GM19238 (cell line): ENCODE data around the gene DLG2.
"Not testable (repeated sequence)": the region's sequence is repeated elsewhere in the genome, so short reads cannot be mapped to it uniquely, and the experiment has no call there.

ENCODE experiments used
- DNase-seq: peaks from one replicate; pipeline ENCODE4 v3.0.0; 2011; ENCODE audit warnings: low spot score; ENCODE audit not compliant: insufficient read length

Gene DLG2

GRCh38 chr11:83608571-83608970, 2018.6 kb downstream of the DLG2 start:
- DNase-seq = no peak

- no peak for DNase-seq
These were observed 2025.1 kb downstream of the DLG2 start for GRCh38 chr11:83601914-83602527.

GRCh38 chr11:83601201-83601913, 2025.8 kb downstream of the DLG2 start:
- DNase-seq = no peak

DNA sequence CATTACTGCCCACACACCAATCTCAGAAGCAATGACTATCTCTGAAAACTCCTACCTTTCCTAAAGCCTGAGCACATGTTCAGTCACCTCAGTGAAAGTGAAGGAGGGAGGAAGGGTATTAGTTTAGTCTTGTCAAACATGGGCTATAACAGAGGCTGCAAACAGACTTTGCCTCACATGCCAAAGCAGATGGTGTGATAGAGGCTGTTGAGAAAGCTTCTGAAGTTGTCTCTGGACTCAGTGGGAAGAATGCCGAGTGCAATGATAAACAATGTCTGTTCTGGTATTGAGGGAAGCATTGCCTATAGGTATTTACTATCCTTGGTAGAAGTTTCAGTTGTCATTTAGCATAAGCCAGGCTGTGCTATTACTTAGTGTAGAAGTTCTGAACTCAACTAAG, 2026.5 kb downstream of the DLG2 start:
- DNase-seq = no peak

GRCh38 chr11:83599066-83599465, 2028.1 kb downstream of the DLG2 start:
- no peak for DNase-seq

- not testable (repeated sequence) for DNase-seq
These were observed 2039.3 kb downstream of the DLG2 start for GRCh38 chr11:83587797-83588196.

DNA sequence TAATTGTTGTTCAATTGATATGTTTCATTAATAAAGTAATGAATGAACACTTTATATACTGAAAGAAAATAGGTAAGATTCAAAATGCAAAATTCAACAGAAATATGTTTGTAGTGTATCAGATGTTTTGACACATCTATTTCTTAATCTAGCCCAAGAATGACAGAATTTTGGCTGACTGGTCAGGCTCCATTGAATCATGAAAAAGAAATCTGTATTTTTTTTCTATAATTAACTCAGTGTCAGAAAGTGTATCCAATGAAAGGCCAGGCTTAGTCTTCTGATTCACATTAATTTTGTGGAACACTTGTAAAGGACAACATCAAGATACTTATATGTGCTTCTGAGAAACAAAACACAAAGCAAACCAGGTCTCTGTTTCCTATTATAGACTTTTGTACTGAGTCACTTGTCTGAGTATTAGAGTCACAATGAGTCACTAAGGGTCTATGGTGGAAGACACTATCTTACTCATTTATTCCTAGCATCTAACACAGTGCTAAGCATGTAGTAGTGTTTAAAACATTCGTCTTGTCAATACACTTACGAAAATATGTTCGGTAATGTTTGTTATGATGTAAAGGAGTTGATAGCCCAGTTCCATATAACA, 2043.3 kb downstream of the DLG2 start:
- no peak for DNase-seq

DNA sequence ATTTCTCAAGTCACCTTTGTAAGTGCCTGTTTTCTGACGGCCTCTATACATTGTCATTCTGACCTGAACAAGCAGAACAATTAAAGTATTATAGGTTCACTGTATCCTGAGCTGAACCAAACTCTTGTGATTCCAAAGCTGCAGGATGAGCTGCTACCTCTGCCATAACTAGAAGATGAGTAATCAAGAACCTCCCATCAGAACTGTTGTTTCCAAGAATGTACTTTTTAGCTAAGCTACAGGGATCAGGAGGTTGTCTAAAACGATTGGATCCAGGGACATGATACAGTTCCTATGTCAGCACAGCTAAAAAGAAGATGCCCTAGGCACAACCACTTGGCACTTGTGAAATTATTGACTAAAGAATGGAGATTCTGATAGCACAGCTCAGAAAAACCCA, 2052.6 kb downstream of the DLG2 start:
- no peak for DNase-seq

GRCh38 chr11:83572581-83573496, 2054.3 kb downstream of the DLG2 start:
- no peak for DNase-seq

DNA sequence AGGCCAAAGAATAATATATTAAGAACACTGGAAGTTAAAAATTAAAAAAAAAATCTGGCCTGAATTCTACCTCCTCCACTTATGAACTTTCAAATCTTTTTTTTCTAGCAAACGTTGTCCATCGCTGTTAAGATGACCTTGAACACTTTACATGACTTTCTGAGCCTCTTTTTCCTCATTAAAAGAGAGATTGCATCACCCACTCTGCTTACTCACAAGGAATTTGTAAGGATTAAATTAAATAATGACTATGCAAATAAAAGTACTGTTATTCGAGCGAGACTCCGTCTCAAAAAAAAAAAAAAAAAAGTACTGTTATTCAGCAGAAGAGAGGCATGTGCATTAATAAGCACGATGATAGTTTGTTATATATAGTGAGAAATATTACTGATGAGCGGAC, 2055.8 kb downstream of the DLG2 start:
- no peak for DNase-seq

DNA sequence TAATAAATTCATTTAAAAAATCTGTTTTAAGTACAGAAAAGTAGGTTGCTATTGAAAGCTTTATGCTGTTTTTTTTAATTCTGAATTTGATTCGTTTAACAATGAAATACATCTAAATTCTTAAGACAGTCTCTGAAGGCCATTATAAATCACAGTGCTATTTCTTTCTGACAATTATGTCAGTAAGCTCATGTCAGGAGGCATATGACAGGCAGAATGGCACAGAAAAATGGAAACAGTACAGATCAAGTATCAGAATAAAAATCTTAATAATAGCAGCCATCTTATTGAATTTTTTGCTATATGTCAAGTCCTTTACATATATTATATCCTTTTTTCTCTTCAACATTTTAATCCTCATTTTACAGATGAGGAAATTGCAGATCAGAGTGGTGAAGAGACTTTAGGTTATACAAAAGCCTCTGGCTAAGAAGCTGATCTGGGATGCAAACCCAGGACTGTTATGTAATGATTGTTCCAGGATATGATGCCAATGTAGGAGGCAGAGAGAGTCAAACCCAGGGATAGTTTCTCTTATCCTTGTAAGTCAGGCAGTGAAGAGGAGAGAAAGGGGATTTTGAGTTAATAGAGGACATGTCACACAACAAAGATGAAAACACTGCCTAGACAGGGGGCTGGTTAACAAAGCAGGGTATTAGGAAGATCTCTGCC, 2057.9 kb downstream of the DLG2 start:
- no peak for DNase-seq

- no peak for DNase-seq
These were observed 2058.6 kb downstream of the DLG2 start for GRCh38 chr11:83568516-83568915.

DNA sequence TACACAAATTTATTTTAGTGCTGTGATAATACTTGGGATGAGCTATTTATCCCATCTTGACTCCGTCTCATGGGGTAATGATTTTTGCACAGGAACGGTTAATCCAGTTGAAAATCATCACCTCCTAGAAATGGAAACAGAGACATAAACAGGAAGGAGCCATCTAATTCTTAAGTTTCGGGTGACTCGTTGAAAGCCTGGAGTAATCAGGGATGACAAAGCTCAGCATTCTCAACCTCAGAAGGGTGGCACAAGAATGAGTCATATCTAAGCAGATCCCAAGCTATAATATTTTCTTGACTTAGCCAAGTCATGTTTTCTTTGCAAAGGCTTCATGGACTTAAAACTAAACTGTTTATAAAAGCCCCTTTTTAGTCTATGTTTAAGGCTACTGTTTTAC, 2060.2 kb downstream of the DLG2 start:
- no peak for DNase-seq

DNA sequence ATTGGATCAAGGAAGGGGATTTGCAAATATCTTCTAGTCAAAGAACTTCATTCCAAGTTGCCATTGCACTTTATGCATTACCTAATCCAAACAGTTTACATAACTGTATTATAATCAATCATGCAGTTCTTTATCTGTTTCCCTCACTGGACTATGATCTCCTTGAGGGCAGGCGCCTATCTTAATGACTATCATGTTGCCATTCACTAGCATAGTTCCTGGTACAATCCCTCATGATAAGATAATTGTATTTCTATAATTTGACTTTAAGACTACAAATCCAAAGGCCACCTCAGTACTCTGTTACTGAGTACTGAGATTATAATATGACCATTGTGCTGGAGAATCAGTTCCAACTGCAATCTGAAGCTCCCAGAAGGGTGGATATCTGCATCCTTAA, 2062.3 kb downstream of the DLG2 start:
- DNase-seq = no peak

DNA sequence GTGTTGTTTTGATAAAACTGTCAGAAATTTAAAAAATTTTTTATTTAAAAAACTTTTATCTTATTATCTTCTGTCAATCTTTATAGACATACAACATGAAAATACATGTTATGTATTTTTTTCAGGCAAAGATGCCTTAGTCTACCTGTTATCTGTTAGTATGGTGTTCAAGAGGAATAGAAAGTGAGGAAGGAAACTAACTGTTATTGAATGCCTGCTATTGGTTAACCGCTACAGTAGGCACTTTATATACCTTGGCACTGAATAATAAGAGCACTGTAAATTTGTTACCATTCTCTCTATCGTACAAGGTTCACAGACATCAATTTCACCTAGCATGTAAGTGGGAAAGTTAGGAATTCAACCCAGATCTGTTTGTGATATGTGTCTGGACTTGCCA, 2068.9 kb downstream of the DLG2 start:
- DNase-seq = no peak

- no peak for DNase-seq
These were observed 2069.5 kb downstream of the DLG2 start for GRCh38 chr11:83557653-83558052.

GRCh38 chr11:83554876-83555275, 2072.3 kb downstream of the DLG2 start:
- no peak for DNase-seq

GRCh38 chr11:83549984-83550667, 2077.0 kb downstream of the DLG2 start:
- DNase-seq = no peak

DNA sequence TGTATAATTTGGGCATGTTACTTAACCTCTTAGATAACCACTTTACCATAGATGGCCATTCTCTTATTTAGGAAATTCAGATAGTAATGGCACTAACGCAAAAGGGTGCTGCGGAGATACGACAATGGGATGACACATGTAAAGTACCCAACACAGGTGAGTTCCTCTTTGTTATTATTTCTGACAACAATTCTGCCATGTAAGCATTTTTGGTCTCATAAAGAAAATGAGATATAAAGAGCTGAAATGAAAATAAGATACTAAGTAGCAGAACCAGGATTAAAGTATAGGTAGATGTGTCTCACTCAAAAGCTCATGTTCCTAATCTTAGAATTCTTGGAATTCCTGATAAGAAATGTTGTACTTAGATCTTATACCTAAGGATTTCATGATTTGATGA, 2080.8 kb downstream of the DLG2 start:
- no peak for DNase-seq

GRCh38 chr11:83545494-83546260, 2081.5 kb downstream of the DLG2 start:
- DNase-seq = no peak
